ENCODE results near the gene SNAPC5.

SNAPC5 gene

GRCh38 chr15:66456211-66456610, 41.4 kb downstream of the SNAPC5 start:
- no peaks in the 10 kb centered on the region for H3K9me3 ChIP-seq (ENCODE audit: insufficient read depth, low read depth, low read length)
- TF ChIP-seq CTCF (conservative IDR thresholded peaks at IDR 0.05; ENCODE audit: low read length) (no peak), EZH2phosphoT487 (IDR thresholded peaks at IDR 0.05; ENCODE audit: borderline replicate concordance) (no peak)
- no peaks in the 10 kb centered on the region for H3K79me2 ChIP-seq (ENCODE audit: insufficient read depth, low read length)
- peaks cover 8% of the 10 kb centered on the region; the same call in 1 of the 2 replicates for H3K36me3 ChIP-seq (ENCODE audit: insufficient read depth, low read length)
- no peak overlapping the region for H2AFZ ChIP-seq (ENCODE audit: low read length)
- no peak overlapping the region for H3K9ac ChIP-seq (ENCODE audit: low read depth, low read length, poor library complexity, severe bottlenecking)
- H3K4me2 ChIP-seq (ENCODE audit: low read depth, low read length, poor library complexity, severe bottlenecking), result no peak overlapping the region
- no peaks in the 10 kb centered on the region for H4K20me1 ChIP-seq (ENCODE audit: insufficient read depth, low read length, poor library complexity, severe bottlenecking)
- no peaks in the 10 kb centered on the region for H3K27me3 ChIP-seq (ENCODE audit: insufficient read depth, low read length, poor library complexity, severe bottlenecking)
- H3F3A ChIP-seq (ENCODE audit: low read depth), result no peaks in the 10 kb centered on the region
- H3K9me2 ChIP-seq (replicated peaks; ENCODE audit: low read depth, low read length), result no peaks in the 10 kb centered on the region
- H3K4me3 ChIP-seq (ENCODE audit: low read length, poor library complexity, severe bottlenecking), result no peak overlapping the region
- H3K4me1 ChIP-seq (ENCODE audit: insufficient read depth, low read length, poor library complexity, severe bottlenecking), result no peaks in the 10 kb centered on the region

- Histone ChIP-seq H3K27me3 (ENCODE audit: insufficient read depth, low read length, poor library complexity, severe bottlenecking) (no peaks in the 10 kb centered on the region), H3K9me3 (ENCODE audit: insufficient read depth, low read depth, low read length) (no peaks in the 10 kb centered on the region), H3K4me1 (ENCODE audit: insufficient read depth, low read length, poor library complexity, severe bottlenecking) (no peaks in the 10 kb centered on the region), H3K4me3 (ENCODE audit: low read length, poor library complexity, severe bottlenecking) (no peak overlapping the region), H3K79me2 (ENCODE audit: insufficient read depth, low read length) (no peaks in the 10 kb centered on the region), H3K36me3 (ENCODE audit: insufficient read depth, low read length) (peaks cover 11% of the 10 kb centered on the region; the same call in 1 of the 2 replicates), H3K4me2 (ENCODE audit: low read depth, low read length, poor library complexity, severe bottlenecking) (no peak overlapping the region), H3K9me2 (replicated peaks; ENCODE audit: low read depth, low read length) (no peaks in the 10 kb centered on the region), H3F3A (ENCODE audit: low read depth) (no peaks in the 10 kb centered on the region), H2AFZ (ENCODE audit: low read length) (no peak overlapping the region), H3K9ac (ENCODE audit: low read depth, low read length, poor library complexity, severe bottlenecking) (no peak overlapping the region), H4K20me1 (ENCODE audit: insufficient read depth, low read length, poor library complexity, severe bottlenecking) (no peaks in the 10 kb centered on the region)
- TF ChIP-seq CTCF (conservative IDR thresholded peaks at IDR 0.05; ENCODE audit: low read length) (no peak), EZH2phosphoT487 (IDR thresholded peaks at IDR 0.05; ENCODE audit: borderline replicate concordance) (no peak)
Observed at GRCh38 chr15:66454143-66454542, 43.4 kb downstream of the SNAPC5 start.

GRCh38 chr15:66452971-66453580, 44.5 kb downstream of the SNAPC5 start:
- Histone ChIP-seq H3K27me3 (ENCODE audit: insufficient read depth, low read length, poor library complexity, severe bottlenecking) (no peaks in the 10 kb centered on the region), H3K9me3 (ENCODE audit: insufficient read depth, low read depth, low read length) (no peaks in the 10 kb centered on the region), H2AFZ (ENCODE audit: low read length) (no peak overlapping the region), H4K20me1 (ENCODE audit: insufficient read depth, low read length, poor library complexity, severe bottlenecking) (no peaks in the 10 kb centered on the region), H3K9ac (ENCODE audit: low read depth, low read length, poor library complexity, severe bottlenecking) (no peak overlapping the region), H3K4me2 (ENCODE audit: low read depth, low read length, poor library complexity, severe bottlenecking) (no peak overlapping the region), H3K79me2 (ENCODE audit: insufficient read depth, low read length) (no peaks in the 10 kb centered on the region), H3K4me3 (ENCODE audit: low read length, poor library complexity, severe bottlenecking) (no peak overlapping the region), H3K4me1 (ENCODE audit: insufficient read depth, low read length, poor library complexity, severe bottlenecking) (no peaks in the 10 kb centered on the region), H3K36me3 (ENCODE audit: insufficient read depth, low read length) (peaks cover 14% of the 10 kb centered on the region; the same call in 1 of the 2 replicates), H3K9me2 (replicated peaks; ENCODE audit: low read depth, low read length) (no peaks in the 10 kb centered on the region), H3F3A (ENCODE audit: low read depth) (no peaks in the 10 kb centered on the region)
- no peak for TF ChIP-seq CTCF (conservative IDR thresholded peaks at IDR 0.05; ENCODE audit: low read length)
- TF ChIP-seq EZH2phosphoT487 (IDR thresholded peaks at IDR 0.05; ENCODE audit: borderline replicate concordance), result no peak
